HepG2 (cell line): Measurements from ENCODE around the gene PHF23. TPM values are rescaled to one million over a fixed set of nuclear protein-coding genes. Genes with fewer than 3 reads are reported as not detected.
A peak's percentile ranks its signal among the peaks of the same experiment; 100 is the strongest.

ENCODE experiments used
- CC2D1A ChIP-seq: sonication (generic); formaldehyde crosslinking; IDR thresholded peaks from 2 replicates; pipeline ENCODE4 v1.8.1; 2023; ENCODE audit warnings: mild to moderate bottlenecking, missing genetic modification reagents
- CREBL2 ChIP-seq: sonication (generic); formaldehyde crosslinking; IDR thresholded peaks from 2 replicates; pipeline ENCODE4 v1.8.1; 2023; ENCODE audit warnings: missing genetic modification reagents, mild to moderate bottlenecking, borderline replicate concordance
- DDIT3 ChIP-seq: sonication (generic); formaldehyde crosslinking; IDR thresholded peaks from 2 replicates; pipeline ENCODE4 v1.4.0; 2020; ENCODE audit warnings: mild to moderate bottlenecking, missing genetic modification reagents
- GMEB2 ChIP-seq: IDR thresholded peaks from 2 replicates; pipeline ENCODE4 v1.6.1; 2016; ENCODE audit warnings: missing biosample characterization, missing genetic modification reagents, low read depth
- HMGA1 ChIP-seq: sonication (generic); formaldehyde crosslinking; conservative IDR thresholded peaks from 2 replicates; pipeline ENCODE4 v1.4.0; 2020; ENCODE audit warnings: missing genetic modification reagents
- HMGXB4 ChIP-seq, 2 experiments: sonication (generic) in 1 of 2; formaldehyde crosslinking in 1 of 2; IDR thresholded peaks; 2 replicates each; pipeline versions ENCODE4 v1.4.0 to v1.6.1; 2018 to 2020; ENCODE audit warnings: missing genetic modification reagents in 2 of 2, borderline replicate concordance in 1 of 2, low read depth in 1 of 2, mild to moderate bottlenecking in 1 of 2, missing biosample characterization in 1 of 2
- HNRNPL ChIP-seq: fragments of 200-400 bp; formaldehyde crosslinking; IDR thresholded peaks from 2 replicates; pipeline ENCODE4 v1.6.1; 2017; ENCODE audit warnings: mild to moderate bottlenecking, low read depth, low read length
- IKZF4 ChIP-seq: sonication (generic); formaldehyde crosslinking; IDR thresholded peaks from 2 replicates; pipeline ENCODE4 v1.5.1; 2020; ENCODE audit warnings: borderline replicate concordance, mild to moderate bottlenecking, low read depth, missing genetic modification reagents; ENCODE audit errors: not compliant biosample characterization
- MAZ ChIP-seq, 2 experiments: sonication (generic) in 1 of 2; formaldehyde crosslinking in 1 of 2; IDR thresholded peaks; 2 replicates each; pipeline versions ENCODE4 v1.5.0 to v1.6.1; 2012 to 2020; ENCODE audit warnings: low read depth in 2 of 2, mild to moderate bottlenecking in 2 of 2, borderline replicate concordance in 1 of 2, improper control_type of control experiment in 1 of 2, low read length in 1 of 2, missing genetic modification reagents in 1 of 2, moderate library complexity in 1 of 2
- SP2 ChIP-seq: sonication (generic); formaldehyde crosslinking; IDR thresholded peaks from 2 replicates; pipeline ENCODE4 v1.5.1; 2020; ENCODE audit warnings: mild to moderate bottlenecking, missing genetic modification reagents
- ZMYM2 ChIP-seq: sonication (generic); formaldehyde crosslinking; IDR thresholded peaks from 2 replicates; pipeline ENCODE4 v1.8.0; 2022; ENCODE audit warnings: mild to moderate bottlenecking, missing genetic modification reagents
- ZNF317 ChIP-seq: sonication (generic); formaldehyde crosslinking; IDR thresholded peaks from 2 replicates; pipeline ENCODE4 v1.5.0; 2020; ENCODE audit warnings: mild to moderate bottlenecking, missing genetic modification reagents
- ZNF33B ChIP-seq: sonication (generic); formaldehyde crosslinking; IDR thresholded peaks from 2 replicates; pipeline ENCODE4 v1.5.1; 2020; ENCODE audit warnings: mild to moderate bottlenecking, missing genetic modification reagents
- ZNF343 ChIP-seq: sonication (generic); formaldehyde crosslinking; IDR thresholded peaks from 2 replicates; pipeline ENCODE4 v1.4.0; 2020; ENCODE audit warnings: mild to moderate bottlenecking, missing genetic modification reagents
- ZNF501 ChIP-seq: sonication (generic); formaldehyde crosslinking; IDR thresholded peaks from 2 replicates; pipeline ENCODE4 v1.5.1; 2020; ENCODE audit warnings: mild to moderate bottlenecking, moderate library complexity, missing genetic modification reagents
- ZNF563 ChIP-seq: sonication (generic); formaldehyde crosslinking; IDR thresholded peaks from 2 replicates; pipeline ENCODE4 v1.8.0; 2022; ENCODE audit warnings: mild to moderate bottlenecking, moderate library complexity, missing genetic modification reagents
- ZNF678 ChIP-seq: sonication (generic); formaldehyde crosslinking; IDR thresholded peaks from 2 replicates; pipeline ENCODE4 v1.4.0; 2020; ENCODE audit warnings: mild to moderate bottlenecking, missing genetic modification reagents
- ZNF710 ChIP-seq: sonication (generic); formaldehyde crosslinking; IDR thresholded peaks from 2 replicates; pipeline ENCODE4 v1.5.0; 2020; ENCODE audit warnings: mild to moderate bottlenecking, missing genetic modification reagents, borderline replicate concordance
- ZNF724P ChIP-seq: sonication (generic); formaldehyde crosslinking; IDR thresholded peaks from 2 replicates; pipeline ENCODE4 v1.8.0; 2022; ENCODE audit warnings: missing genetic modification reagents, borderline replicate concordance
- ZZZ3 ChIP-seq: sonication (generic); formaldehyde crosslinking; IDR thresholded peaks from 2 replicates; pipeline ENCODE4 v1.4.0; 2020; ENCODE audit warnings: missing genetic modification reagents, mild to moderate bottlenecking, borderline replicate concordance
- polyA plus RNA-seq, 8 experiments: library from polyadenylated mRNA; depleted of rRNA in 3 of 8; stranded (reverse) in 7 of 8; unstranded in 1 of 8; fragments of >200 nt; fragmentation: Illumina TruSeq in 4 of 8; extraction: Trizol in 4 of 8; gene quantifications; 2 replicates each; pipeline versions ENCODE4 v1.2.1 to v1.2.3, GENCODE V29; 2011 to 2016; ENCODE audit warnings: low read depth in 4 of 8, missing spikeins in 1 of 8, mixed read lengths in 1 of 8; ENCODE audit not compliant: insufficient read depth in 1 of 8
- total RNA-seq, 5 experiments: library from RNA; depleted of rRNA; stranded (reverse); fragments of >200 nt; fragmentation: Illumina TruSeq; extraction: Trizol; gene quantifications; 2 replicates each; pipeline ENCODE4 v1.2.3, GENCODE V29; 2016; ENCODE audit warnings: low read depth in 1 of 5

PHF23 gene
- total and polyA plus RNA-seq, 2 of the 13 experiments (the other 11 are each of a cell fraction or from before 2014, with no cell fraction given) = 27.6 to 33.2 TPM

- no peak for TF ChIP-seq ZZZ3 (CRISPR knock-in tag)
- no peak for TF ChIP-seq ZMYM2 (CRISPR knock-in tag)
- no peak for TF ChIP-seq ZNF317
- 0 out of 2 replicates have a peak, but pooled peaks have one; percentile 57 for TF ChIP-seq HNRNPL
- no peak for TF ChIP-seq MAZ (IDR thresholded peaks at IDR 0.05; ENCODE audit: borderline replicate concordance, low read depth, low read length)
- TF ChIP-seq MAZ (CRISPR knock-in tag; IDR thresholded peaks at IDR 0.05; ENCODE audit: low read depth) = peak; percentile 26
- 0 out of 2 replicates have a peak, but pooled peaks have one; percentile 32 for TF ChIP-seq ZNF343 (CRISPR knock-in tag)
- peak; percentile 82 for TF ChIP-seq ZNF501 (CRISPR knock-in tag)
- 0 out of 2 replicates have a peak, but pooled peaks have one; percentile 83 for TF ChIP-seq CREBL2 (CRISPR knock-in tag)
- no peak for TF ChIP-seq SP2 (CRISPR knock-in tag)
- TF ChIP-seq DDIT3 = no peak
- TF ChIP-seq IKZF4 (CRISPR knock-in tag) = peak; percentile 68
- TF ChIP-seq ZNF678 (CRISPR knock-in tag) = no peak
- TF ChIP-seq CC2D1A (CRISPR knock-in tag) = no peak
- TF ChIP-seq ZNF563 (CRISPR knock-in tag) = no peak; the same call in 1 of the 2 replicates
- TF ChIP-seq HMGXB4 (CRISPR knock-in tag; IDR thresholded peaks at IDR 0.05; ENCODE audit: borderline replicate concordance in 1 of 2, low read depth in 1 of 2) = peak; percentile 78 to 85; a peak in 3 of 4 replicates
- no peak for TF ChIP-seq HMGA1 (CRISPR knock-in tag)
- no peak for TF ChIP-seq GMEB2 (CRISPR knock-in tag)
- TF ChIP-seq ZNF33B (CRISPR knock-in tag) = peak; percentile 90
- peak; percentile 68; the same call in 1 of the 2 replicates for TF ChIP-seq ZNF724P (CRISPR knock-in tag)
- no peak for TF ChIP-seq ZNF710 (CRISPR knock-in tag)
Observed at GRCh38 chr17:7280519-7281073, 41.3 kb upstream of the PHF23 start (continued).
